Erythroblast (primary cell): ENCODE measurements around the gene RNF123.

ENCODE experiments used
- GATA1 ChIP-seq: IDR thresholded peaks from 2 replicates; pipeline ENCODE4 v1.6.1; 2011; ENCODE audit warnings: low read depth, mild to moderate bottlenecking, control low read depth, low read length, moderate library complexity
- POLR2A ChIP-seq: IDR thresholded peaks from 2 replicates; pipeline ENCODE4 v1.6.1; 2011; ENCODE audit warnings: mild to moderate bottlenecking, low read length

GRCh38 chr3:49763981-49764380 lies 74.6 kb downstream of the RNF123 start:
- no peak for TF ChIP-seq POLR2A
- TF ChIP-seq GATA1 = no peak
